ENCODE data around the gene PPARA.

Gene PPARA

DNA sequence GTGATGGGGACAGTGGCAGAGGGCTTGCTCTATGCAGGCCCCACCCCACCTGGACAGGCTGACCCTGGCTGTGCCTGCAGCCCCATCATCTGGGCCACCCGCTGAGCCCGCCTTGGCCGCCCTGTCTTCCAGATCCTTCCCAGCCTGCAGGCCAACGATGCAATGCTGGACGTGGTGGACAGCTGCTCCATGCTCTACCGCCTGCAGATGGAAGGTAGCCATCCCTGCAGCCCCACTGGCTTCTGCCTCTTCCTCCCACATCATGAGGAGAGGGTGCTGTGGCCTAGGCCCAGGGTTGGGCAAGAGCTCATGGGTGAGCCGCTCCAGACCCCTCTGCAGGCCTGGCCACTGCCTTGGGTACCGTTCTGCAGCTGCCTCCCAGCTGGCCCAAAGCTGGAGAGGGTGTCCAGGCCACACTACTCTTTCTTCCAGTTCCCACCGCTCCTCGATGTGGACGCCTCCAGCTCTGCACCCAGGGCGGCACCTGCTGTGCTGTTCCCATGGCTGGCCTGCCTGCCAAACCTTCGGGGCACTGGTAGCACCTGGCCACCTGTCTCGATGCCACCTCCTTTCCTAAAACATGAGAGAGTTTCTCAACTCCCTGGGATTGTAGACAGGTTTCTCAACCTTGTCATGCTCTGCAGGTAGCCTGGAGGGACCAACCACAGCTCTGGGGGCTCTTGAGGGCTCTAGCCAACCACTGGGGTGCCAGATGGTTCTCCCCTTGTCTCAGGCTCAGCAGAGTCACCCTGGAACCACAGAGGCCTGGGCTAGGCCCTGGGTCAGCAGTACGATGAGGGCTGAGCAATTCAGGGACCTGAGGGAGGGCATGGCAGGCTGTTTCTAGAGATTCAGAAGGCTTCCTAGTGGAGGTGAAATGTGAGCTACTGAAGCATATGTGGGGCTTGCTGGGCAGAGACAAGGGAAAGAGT lies 136.9 kb downstream of the PPARA start:
- H3K9me3 Mint-ChIP-seq, result no peaks in the 10 kb centered on the region
- ATAC-seq (replicated peaks), result no peak
- peak overlapping the region; percentile 97 to 99 for H3K27ac Mint-ChIP-seq
- no peaks in the 10 kb centered on the region for H3K27me3 Mint-ChIP-seq
- no peak for DNase-seq
- H3K4me1 Mint-ChIP-seq (ENCODE audit: low read depth in 2 of 2), result peaks cover 39 to 53% of the 10 kb centered on the region in 2 donors
- H3K4me3 Mint-ChIP-seq, result peak overlapping the region; percentile 79 to 89
- peaks cover 65% of the 10 kb centered on the region for H3K36me3 Mint-ChIP-seq (ENCODE audit: insufficient read depth)

DNA sequence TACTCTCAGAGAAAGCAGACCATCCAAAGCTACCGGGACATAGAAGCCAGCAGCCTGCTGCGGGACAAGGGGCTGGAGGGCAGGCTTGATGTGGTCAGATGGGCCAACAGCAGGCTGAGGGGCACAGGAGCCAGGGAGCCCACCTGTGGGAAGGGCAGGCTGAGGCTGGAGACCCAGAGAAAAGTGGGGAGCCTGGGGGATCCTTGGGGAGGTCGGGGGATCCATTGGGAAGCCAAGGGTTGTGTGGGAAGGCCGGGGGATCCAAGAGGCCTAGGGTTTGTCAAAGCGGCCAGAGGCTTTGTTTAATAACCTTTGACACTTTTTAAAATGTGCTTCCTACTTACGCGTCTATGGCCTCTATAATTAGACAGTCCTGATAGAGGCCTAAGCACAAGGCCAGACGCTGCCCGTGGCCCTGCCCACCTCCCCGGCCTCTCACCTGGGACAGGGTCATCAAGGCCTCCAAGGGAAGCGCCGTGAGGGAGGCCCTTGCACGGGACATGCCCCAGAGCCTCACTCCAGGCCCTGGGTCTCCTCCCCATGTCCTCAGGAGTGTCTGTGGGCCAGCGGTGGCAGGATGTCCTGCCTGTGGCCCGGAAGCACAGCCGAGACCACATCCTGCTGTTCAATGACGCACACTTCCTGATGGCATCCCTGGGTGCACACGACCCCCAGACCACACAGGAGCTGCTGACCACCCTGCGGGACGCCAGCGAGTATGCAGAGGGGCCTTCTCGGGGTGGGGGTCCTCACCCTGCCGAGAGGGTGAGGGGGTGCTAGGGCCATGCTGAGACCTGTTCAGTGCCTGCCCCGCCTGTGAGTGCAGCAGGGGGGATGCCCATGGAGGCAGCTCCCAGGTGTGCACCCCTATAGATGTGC lies 137.8 kb downstream of the PPARA start:
- DNase-seq, result peak; percentile 42 to 50 (median 45)
- H3K27ac Mint-ChIP-seq, result peak overlapping the region; percentile 97 to 99
- ATAC-seq (replicated peaks), result peak; percentile 67
- H3K27me3 Mint-ChIP-seq, result no peaks in the 10 kb centered on the region
- no peaks in the 10 kb centered on the region for H3K9me3 Mint-ChIP-seq
- H3K36me3 Mint-ChIP-seq (ENCODE audit: insufficient read depth), result peaks cover 73% of the 10 kb centered on the region
- peaks cover 43 to 57% of the 10 kb centered on the region in 2 donors for H3K4me1 Mint-ChIP-seq (ENCODE audit: low read depth in 2 of 2)
- peak overlapping the region; percentile 79 to 89 for H3K4me3 Mint-ChIP-seq

DNA sequence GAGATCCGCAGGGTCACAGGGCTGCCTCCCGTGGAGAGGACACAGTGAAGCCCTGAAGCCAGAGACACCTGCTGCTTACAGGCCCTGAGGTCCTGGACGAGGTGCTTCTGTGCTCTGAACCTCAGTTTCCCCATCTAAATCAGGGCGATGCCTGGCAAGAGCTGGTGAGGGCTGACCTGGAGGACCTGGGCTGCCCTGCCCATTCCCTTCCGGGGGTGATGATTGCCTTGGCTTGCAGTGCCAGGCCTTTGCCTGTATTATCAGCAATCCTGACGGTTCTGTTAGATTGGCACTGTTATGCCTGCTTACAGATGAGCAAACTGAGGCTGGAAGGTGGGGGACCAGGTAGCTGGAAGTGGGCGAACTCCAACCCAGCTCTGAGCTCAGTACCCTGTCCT lies 138.5 kb downstream of the PPARA start:
- Mint-ChIP-seq H3K27me3 (no peaks in the 10 kb centered on the region), H3K27ac (peak overlapping the region; percentile 97 to 99), H3K36me3 (ENCODE audit: insufficient read depth) (peaks cover 76% of the 10 kb centered on the region), H3K4me3 (peak overlapping the region; percentile 79 to 89), H3K9me3 (no peaks in the 10 kb centered on the region), H3K4me1 (ENCODE audit: low read depth in 2 of 2) (peaks cover 46 to 61% of the 10 kb centered on the region in 2 donors)
- no peak for DNase-seq
- ATAC-seq (replicated peaks), result peak; percentile 4

DNA sequence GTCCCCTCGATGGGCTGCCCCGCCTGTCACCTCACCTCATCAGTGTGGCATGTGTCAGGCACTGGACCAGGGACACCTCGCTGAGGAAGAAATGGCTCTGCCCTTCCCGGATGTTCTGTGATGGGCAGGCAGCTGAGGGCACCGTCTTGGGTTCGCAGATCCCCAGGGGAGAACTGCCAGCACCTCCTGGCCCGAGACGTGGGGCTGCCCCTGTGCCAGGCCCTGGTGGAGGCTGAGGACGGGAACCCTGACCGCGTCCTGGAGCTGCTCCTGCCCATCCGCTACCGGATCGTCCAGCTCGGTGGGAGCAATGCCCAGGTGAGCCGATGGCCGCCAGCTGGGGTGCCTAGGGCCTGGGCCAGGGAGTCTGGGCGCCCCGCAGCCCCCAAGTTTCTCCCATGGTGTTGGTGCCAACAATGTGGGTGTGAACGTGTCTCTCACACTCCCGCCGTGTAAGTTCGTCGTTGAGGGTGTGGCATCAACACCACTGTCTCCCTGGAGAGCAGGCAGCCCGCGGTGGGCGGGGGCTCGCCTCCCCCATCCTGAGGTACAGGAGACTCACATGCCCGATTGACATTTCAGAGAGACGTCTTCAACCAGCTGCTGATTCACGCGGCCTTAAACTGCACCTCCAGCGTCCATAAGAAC lies 139.0 kb downstream of the PPARA start:
- peaks cover 46 to 56% of the 10 kb centered on the region in 2 donors for H3K4me1 Mint-ChIP-seq (ENCODE audit: low read depth in 2 of 2)
- DNase-seq (peak; percentile 62 to 65 (median 64)), ATAC-seq (replicated peaks) (peak; percentile 73)
- peak overlapping the region; percentile 79 to 80 for H3K4me3 Mint-ChIP-seq
- H3K27me3 Mint-ChIP-seq, result no peaks in the 10 kb centered on the region
- peak overlapping the region; percentile 97 to 99 for H3K27ac Mint-ChIP-seq
- peaks cover 72% of the 10 kb centered on the region for H3K36me3 Mint-ChIP-seq (ENCODE audit: insufficient read depth)
- H3K9me3 Mint-ChIP-seq, result no peaks in the 10 kb centered on the region

DNA sequence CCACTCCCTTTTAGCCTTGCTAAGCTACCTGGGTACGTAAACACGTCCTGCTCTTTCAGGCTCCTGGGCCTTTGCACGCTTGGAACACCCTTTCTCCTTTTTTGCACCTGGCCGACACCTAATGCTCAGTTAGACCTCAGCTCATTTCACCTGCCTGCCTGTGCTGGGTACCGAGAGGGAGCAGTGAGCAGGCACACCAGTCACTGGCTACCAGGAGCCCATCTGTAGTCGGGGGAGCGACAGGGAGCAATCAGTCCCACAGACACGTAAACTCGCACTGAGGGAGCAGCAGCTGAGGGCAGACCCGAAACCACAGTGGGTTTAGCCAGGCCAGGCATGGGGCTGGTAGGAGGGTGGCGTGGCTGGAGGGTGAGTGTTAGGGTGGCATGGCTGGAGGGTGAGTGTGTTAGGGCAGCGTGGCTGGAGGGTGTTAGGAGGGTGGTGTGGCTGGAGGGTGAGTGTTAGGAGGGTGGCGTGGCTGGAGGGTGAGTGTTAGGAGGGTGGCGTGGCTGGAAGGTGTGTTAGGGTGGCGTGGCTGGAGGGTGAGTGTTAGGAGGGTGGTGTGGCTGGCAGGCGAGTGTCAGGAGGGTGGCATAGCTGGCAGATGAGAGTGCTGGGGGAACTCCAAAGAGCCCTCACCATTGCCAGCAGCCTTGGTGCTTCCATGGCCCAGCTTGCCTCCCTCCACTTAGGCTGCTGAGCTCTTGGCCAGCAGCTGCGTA lies 140.0 kb downstream of the PPARA start:
- Mint-ChIP-seq H3K27me3 (no peaks in the 10 kb centered on the region), H3K4me3 (peak overlapping the region; percentile 79 to 80), H3K4me1 (ENCODE audit: low read depth in 2 of 2) (peaks cover 51 to 61% of the 10 kb centered on the region in 2 donors), H3K27ac (peak overlapping the region; percentile 97 to 99), H3K36me3 (ENCODE audit: insufficient read depth) (peaks cover 63% of the 10 kb centered on the region), H3K9me3 (no peaks in the 10 kb centered on the region)
- ATAC-seq (replicated peaks), result peak; percentile 30
- DNase-seq, result peak in 1 of 3 experiments; percentile 21

DNA sequence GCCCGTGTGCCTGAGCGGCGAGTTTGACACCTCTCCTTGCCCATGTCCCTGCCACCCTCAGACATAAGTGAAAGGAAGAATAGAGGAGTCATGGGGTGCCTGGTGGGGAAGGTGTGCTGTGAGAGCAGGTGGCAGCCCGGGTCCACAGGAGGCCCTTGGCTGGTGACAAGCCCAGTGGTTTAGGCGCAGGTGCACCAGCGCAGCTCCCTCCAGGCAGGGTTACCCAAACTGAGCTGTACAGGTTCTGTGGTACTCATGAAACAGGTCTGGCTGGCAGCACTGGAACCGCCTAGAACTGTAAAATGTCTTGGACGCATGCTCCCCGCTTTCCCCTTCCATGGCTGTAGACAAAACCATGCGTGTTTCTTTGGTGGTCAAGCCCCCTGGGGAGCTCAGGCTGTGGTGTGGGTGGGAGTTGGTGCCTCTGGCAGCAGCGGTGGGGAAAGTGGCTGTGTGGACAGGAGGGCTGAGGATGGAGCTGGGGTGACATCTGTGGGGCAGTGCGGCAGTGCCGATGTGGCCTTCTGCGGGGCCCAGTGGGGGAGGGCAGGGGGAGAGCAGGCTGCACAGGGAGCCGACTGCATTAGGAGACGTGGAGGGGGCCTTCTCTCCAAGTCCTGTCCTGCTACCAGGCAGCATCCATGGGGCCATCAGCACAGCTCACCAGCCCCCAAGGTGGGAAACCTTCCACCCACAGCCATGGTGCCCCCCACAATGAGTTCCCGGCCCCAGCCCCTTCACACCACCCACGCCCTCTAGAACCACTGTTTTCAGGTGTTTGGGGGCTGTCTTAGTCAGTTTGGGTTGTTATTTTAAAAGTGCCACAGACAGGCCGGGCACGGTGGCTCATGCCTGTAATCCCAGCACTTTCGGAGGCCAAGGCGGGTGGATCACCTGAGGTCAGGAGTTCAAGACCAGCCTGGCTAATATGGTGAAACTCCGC lies 140.8 kb downstream of the PPARA start:
- ATAC-seq (replicated peaks) (no peak), DNase-seq (no peak)
- Mint-ChIP-seq H3K27ac (peak overlapping the region; percentile 97 to 99), H3K4me1 (ENCODE audit: low read depth in 2 of 2) (peaks cover 54 to 69% of the 10 kb centered on the region in 2 donors), H3K27me3 (no peaks in the 10 kb centered on the region), H3K4me3 (peak overlapping the region; percentile 79 to 80), H3K36me3 (ENCODE audit: insufficient read depth) (peaks cover 57% of the 10 kb centered on the region), H3K9me3 (no peaks in the 10 kb centered on the region)

DNA sequence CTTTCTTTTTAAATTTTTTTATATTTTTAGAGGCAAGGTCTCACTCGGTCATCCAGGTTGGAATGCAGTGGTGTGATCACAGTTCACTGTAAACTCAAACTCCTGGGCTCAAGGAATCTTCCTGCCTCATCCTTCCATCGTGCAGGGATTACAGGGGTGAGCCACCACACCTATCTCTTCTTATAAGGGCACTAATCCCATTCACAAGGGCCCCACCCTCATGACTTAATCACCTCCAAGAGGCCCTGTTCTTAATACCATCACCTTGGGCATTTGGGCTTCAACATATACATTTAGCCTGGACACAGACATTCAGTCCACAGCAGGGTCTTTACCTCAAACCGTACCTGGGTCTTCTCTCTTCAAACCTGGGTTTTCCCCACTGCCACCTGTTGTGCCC lies 141.8 kb downstream of the PPARA start:
- no peak for ATAC-seq (replicated peaks)
- peaks cover 66% of the 10 kb centered on the region for H3K36me3 Mint-ChIP-seq (ENCODE audit: insufficient read depth)
- H3K4me1 Mint-ChIP-seq (ENCODE audit: low read depth in 2 of 2), result peaks cover 56 to 70% of the 10 kb centered on the region in 2 donors
- no peaks in the 10 kb centered on the region for H3K27me3 Mint-ChIP-seq
- no peak for DNase-seq
- peak overlapping the region in 1 of 2 donors; percentile 62 for H3K4me3 Mint-ChIP-seq
- no peaks in the 10 kb centered on the region for H3K9me3 Mint-ChIP-seq
- H3K27ac Mint-ChIP-seq, result peak overlapping the region; percentile 84 to 88

DNA sequence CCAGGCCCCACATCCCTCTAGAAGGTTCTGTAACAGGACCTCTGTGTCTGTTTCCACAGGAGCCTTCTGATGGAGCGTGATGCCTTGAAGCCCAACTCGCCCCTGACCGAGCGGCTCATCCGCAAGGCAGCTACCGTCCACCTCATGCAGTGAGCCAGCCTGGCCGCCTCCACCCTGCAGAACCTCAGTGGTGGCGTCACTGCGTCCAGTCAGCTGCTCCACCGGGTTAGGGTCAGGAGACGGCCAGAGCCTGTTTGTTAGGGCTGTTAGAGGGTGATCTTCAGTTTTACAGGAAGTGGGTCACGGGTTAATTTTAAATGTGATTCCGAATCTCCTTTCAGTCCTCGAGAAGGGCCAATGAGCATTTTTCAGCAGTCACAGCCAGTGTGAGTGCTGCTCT lies 142.4 kb downstream of the PPARA start:
- Mint-ChIP-seq H3K36me3 (ENCODE audit: insufficient read depth) (peaks cover 61% of the 10 kb centered on the region), H3K9me3 (no peaks in the 10 kb centered on the region), H3K27me3 (no peaks in the 10 kb centered on the region), H3K4me3 (peak overlapping the region in 1 of 2 donors; percentile 62), H3K4me1 (ENCODE audit: low read depth in 2 of 2) (peaks cover 52 to 70% of the 10 kb centered on the region in 2 donors), H3K27ac (peak overlapping the region; percentile 84 to 88)
- no peak for ATAC-seq (replicated peaks)
- DNase-seq, result no peak
